ENCODE measurements around the gene ZFAND2B. TPM values are rescaled to one million over a fixed set of nuclear protein-coding genes. Genes with fewer than 3 reads are reported as not detected.
A peak's percentile ranks its signal among the peaks of the same experiment; 100 is the strongest.

The ZFAND2B gene
- total RNA-seq, 1 experiment from 2014 or later, result 34.0 TPM

- DNase-seq (ENCODE audit: low read depth), result no peak
These were observed 14.2 kb downstream of the ZFAND2B start for GRCh38 chr2:219220652-219221402.

- DNase-seq (ENCODE audit: low read depth), result peak; percentile 5
These were observed 15.5 kb downstream of the ZFAND2B start for GRCh38 chr2:219221957-219222518.

GRCh38 chr2:219223831-219224610, 17.4 kb downstream of the ZFAND2B start:
- no peak for DNase-seq (ENCODE audit: low read depth)

- DNase-seq (ENCODE audit: low read depth), result no peak
These were observed 18.8 kb downstream of the ZFAND2B start for GRCh38 chr2:219225350-219225749.

- no peak for DNase-seq (ENCODE audit: low read depth)
These were observed 21.7 kb downstream of the ZFAND2B start for GRCh38 chr2:219228041-219228910.

- DNase-seq (ENCODE audit: low read depth), result no peak
These were observed 22.3 kb downstream of the ZFAND2B start for GRCh38 chr2:219228911-219229304.

- DNase-seq (ENCODE audit: low read depth), result peak; percentile 98
These were observed 22.9 kb downstream of the ZFAND2B start, which contains the start of the genes ANKZF1 and ATG9A for GRCh38 chr2:219229305-219230058. Gene ANKZF1, plus strand, starts transcription at chr2:219229806. Its CDS starts 452 bp downstream, at chr2:219230258. Gene ATG9A, minus strand, starts transcription at chr2:219229636. Its CDS starts 1,612 bp downstream, at chr2:219228024.

- peak; percentile 44 for DNase-seq (ENCODE audit: low read depth)
These were observed 23.5 kb downstream of the ZFAND2B start for GRCh38 chr2:219230059-219230540.

- no peak for DNase-seq (ENCODE audit: low read depth)
These were observed 27.7 kb downstream of the ZFAND2B start for GRCh38 chr2:219234331-219234730.

GRCh38 chr2:219243291-219243761, 36.7 kb downstream of the ZFAND2B start:
- DNase-seq (ENCODE audit: low read depth), result no peak

GRCh38 chr2:219244789-219245147, 38.2 kb downstream of the ZFAND2B start:
- no peak for DNase-seq (ENCODE audit: low read depth)

GRCh38 chr2:219245148-219245898, 38.7 kb downstream of the ZFAND2B start, which contains the start of the genes GLB1L and STK16:
Gene GLB1L, minus strand, starts transcription at chr2:219245444. Its CDS starts 1,871 bp downstream, at chr2:219243573.
Gene STK16, plus strand, starts transcription at chr2:219245479. Its CDS starts 521 bp downstream, at chr2:219246000.
- peak; percentile 93 for DNase-seq (ENCODE audit: low read depth)

- DNase-seq (ENCODE audit: low read depth), result peak; percentile 13
These were observed 39.3 kb downstream of the ZFAND2B start for GRCh38 chr2:219245899-219246230.

- DNase-seq (ENCODE audit: low read depth), result no peak
These were observed 40.0 kb downstream of the ZFAND2B start for GRCh38 chr2:219246559-219246958.

GRCh38 chr2:219247678-219248642, 41.4 kb downstream of the ZFAND2B start:
- DNase-seq (ENCODE audit: low read depth), result no peak

GRCh38 chr2:219248845-219249202, 42.2 kb downstream of the ZFAND2B start:
- no peak for DNase-seq (ENCODE audit: low read depth)

GRCh38 chr2:219249203-219249980, 42.8 kb downstream of the ZFAND2B start:
- peak; percentile 98 for DNase-seq (ENCODE audit: low read depth)

Measured in LHCN-M2 (cell line).